Fibroblast of skin of left quadriceps (primary cell): ENCODE data around the gene NCKAP5.
A peak's percentile ranks its signal among the peaks of the same experiment; 100 is the strongest.

Experiments
- DNase-seq, 2 experiments: peaks; one replicate each; pipeline ENCODE4 v3.0.0-alpha.2; 2013; ENCODE audit warnings: low read depth in 2 of 2

The NCKAP5 gene

GRCh38 chr2:133389569-133389968 lies 178.7 kb downstream of the NCKAP5 start:
- DNase-seq = no peak

GRCh38 chr2:133382566-133382965 lies 185.7 kb downstream of the NCKAP5 start:
- DNase-seq = no peak

GRCh38 chr2:133380991-133381390 lies 187.3 kb downstream of the NCKAP5 start:
- DNase-seq = no peak

- peak; percentile 43 to 44 for DNase-seq
Measured at GRCh38 chr2:133378928-133379549, 189.2 kb downstream of the NCKAP5 start.

GRCh38 chr2:133378386-133378785 lies 189.9 kb downstream of the NCKAP5 start:
- DNase-seq = no peak

GRCh38 chr2:133377599-133377998 lies 190.7 kb downstream of the NCKAP5 start:
- no peak for DNase-seq

- peak; percentile 75 to 80 for DNase-seq
Measured at GRCh38 chr2:133377021-133377481, 191.2 kb downstream of the NCKAP5 start.

- DNase-seq = no peak
Measured at GRCh38 chr2:133374781-133375180, 193.5 kb downstream of the NCKAP5 start.

GRCh38 chr2:133371286-133371685 lies 197.0 kb downstream of the NCKAP5 start:
- no peak for DNase-seq

GRCh38 chr2:133369901-133370658 lies 198.2 kb downstream of the NCKAP5 start:
- DNase-seq = no peak

- no peak for DNase-seq
Measured at GRCh38 chr2:133365117-133365516, 203.1 kb downstream of the NCKAP5 start.

GRCh38 chr2:133364636-133365035 lies 203.6 kb downstream of the NCKAP5 start:
- no peak for DNase-seq

- DNase-seq = no peak
Measured at GRCh38 chr2:133363884-133364283, 204.4 kb downstream of the NCKAP5 start.

GRCh38 chr2:133362061-133362476 lies 206.2 kb downstream of the NCKAP5 start:
- DNase-seq = peak; percentile 54 to 55

- no peak for DNase-seq
Measured at GRCh38 chr2:133360882-133361281, 207.4 kb downstream of the NCKAP5 start.

GRCh38 chr2:133360190-133360589 lies 208.1 kb downstream of the NCKAP5 start:
- DNase-seq = no peak

- DNase-seq = no peak
Measured at GRCh38 chr2:133352719-133353118, 215.5 kb downstream of the NCKAP5 start.

- DNase-seq = peak; percentile 40 to 41
Measured at GRCh38 chr2:133346654-133347053, 221.6 kb downstream of the NCKAP5 start.

GRCh38 chr2:133345638-133346037 lies 222.6 kb downstream of the NCKAP5 start:
- DNase-seq = no peak

- DNase-seq = no peak
Measured at GRCh38 chr2:133344849-133345248, 223.4 kb downstream of the NCKAP5 start.

- DNase-seq = no peak
Measured at GRCh38 chr2:133343018-133343352, 225.3 kb downstream of the NCKAP5 start.

GRCh38 chr2:133342286-133343017 lies 225.8 kb downstream of the NCKAP5 start:
- no peak for DNase-seq

- no peak for DNase-seq
Measured at GRCh38 chr2:133341575-133341974, 226.7 kb downstream of the NCKAP5 start.
